BLaER1 treated with 17β-estradiol and CSF1 and Interleukin-3, amounts not matched to agents 10 nM and 100 nM (cell line): Measurements from ENCODE around the gene TRUB2.

Source experiments
- H3K27ac ChIP-seq, 11 experiments: shearing (Covaris generic); formaldehyde crosslinking; 2 replicates each; pipeline ENCODE4 v1.8.1; 2022
- H3K27me3 ChIP-seq, 11 experiments: shearing (Covaris generic); formaldehyde crosslinking; 2 replicates each; pipeline ENCODE4 v1.8.1; 2022
- H3K36me3 ChIP-seq, 11 experiments: shearing (Covaris generic); formaldehyde crosslinking; 2 replicates each; pipeline ENCODE4 v1.8.1; 2022
- H3K4me1 ChIP-seq, 10 experiments: shearing (Covaris generic); formaldehyde crosslinking; 2 replicates each; pipeline ENCODE4 v1.8.1; 2022
- H3K4me2 ChIP-seq, 11 experiments: shearing (Covaris generic); formaldehyde crosslinking; 2 replicates each; pipeline ENCODE4 v1.8.1; 2022
- H3K4me3 ChIP-seq, 10 experiments: shearing (Covaris generic); formaldehyde crosslinking; 2 replicates each; pipeline ENCODE4 v1.8.1; 2022
- H3K9ac ChIP-seq, 11 experiments: shearing (Covaris generic); formaldehyde crosslinking; 2 replicates each; pipeline ENCODE4 v1.8.1; 2022
- H3K9me3 ChIP-seq, 11 experiments: shearing (Covaris generic); formaldehyde crosslinking; replicated peaks in 1 of 11; 2 replicates each; pipeline ENCODE4 v1.8.1; 2022
- H4K20me1 ChIP-seq, 11 experiments: shearing (Covaris generic); formaldehyde crosslinking; 2 replicates each; pipeline ENCODE4 v1.8.1; 2022
- Cebpa-rat ChIP-seq, 11 experiments: shearing (Covaris generic); IDR thresholded peaks; 2 replicates each; pipeline ENCODE4 v1.8.1; 2022

TRUB2 gene

GRCh38 chr9:128259156-128259555, 63.1 kb downstream of the TRUB2 start:
- no peak overlapping the region for H3K4me2 ChIP-seq
- H3K4me1 ChIP-seq: no peaks in the 10 kb centered on the region; a peak in 1 of 20 replicates
- H3K27ac ChIP-seq: no peak overlapping the region
- H4K20me1 ChIP-seq: peaks cover 0 to 58% (median 0%) of the 10 kb centered on the region in 11 experiments; a peak in 10 of 22 replicates
- H3K4me3 ChIP-seq: no peak overlapping the region
- H3K9me3 ChIP-seq: no peaks in the 10 kb centered on the region
- H3K9ac ChIP-seq: no peak overlapping the region
- H3K36me3 ChIP-seq: peaks cover 62 to 87% (median 73%) of the 10 kb centered on the region in 11 experiments
- H3K27me3 ChIP-seq: no peaks in the 10 kb centered on the region
- TF ChIP-seq Cebpa-rat (IDR thresholded peaks at IDR 0.05): no peak

DNA sequence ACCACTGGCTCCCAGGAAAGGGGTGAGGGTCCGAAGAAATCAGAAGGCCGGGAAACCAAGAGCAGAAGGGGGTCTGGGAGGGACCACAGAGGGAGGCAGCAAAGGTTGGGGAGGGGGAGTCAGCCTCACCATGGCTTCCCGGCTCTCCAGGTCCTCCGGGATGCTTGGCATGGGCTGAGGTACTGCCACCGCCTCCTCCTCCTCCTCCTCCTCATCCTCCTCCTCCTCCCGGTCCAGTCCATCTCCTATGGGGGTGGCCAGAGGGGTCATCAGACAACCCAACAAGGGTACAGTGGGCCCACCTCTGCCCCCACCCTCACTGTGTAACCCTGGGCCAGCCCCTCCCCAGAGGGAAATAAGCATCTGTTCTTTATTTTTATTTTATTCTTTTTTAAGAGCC, 63.9 kb downstream of the TRUB2 start:
- Histone ChIP-seq H3K27ac (no peak overlapping the region), H3K4me1 (peaks cover 0 to 7% (median 4%) of the 10 kb centered on the region in 10 experiments; a peak in 15 of 20 replicates), H3K4me3 (no peak overlapping the region), H4K20me1 (peaks cover 0 to 65% (median 4%) of the 10 kb centered on the region in 11 experiments; a peak in 10 of 22 replicates), H3K4me2 (no peak overlapping the region), H3K9me3 (no peaks in the 10 kb centered on the region), H3K27me3 (no peaks in the 10 kb centered on the region), H3K9ac (no peak overlapping the region), H3K36me3 (peaks cover 62 to 82% (median 73%) of the 10 kb centered on the region in 11 experiments)
- no peak for TF ChIP-seq Cebpa-rat (IDR thresholded peaks at IDR 0.05)

DNA sequence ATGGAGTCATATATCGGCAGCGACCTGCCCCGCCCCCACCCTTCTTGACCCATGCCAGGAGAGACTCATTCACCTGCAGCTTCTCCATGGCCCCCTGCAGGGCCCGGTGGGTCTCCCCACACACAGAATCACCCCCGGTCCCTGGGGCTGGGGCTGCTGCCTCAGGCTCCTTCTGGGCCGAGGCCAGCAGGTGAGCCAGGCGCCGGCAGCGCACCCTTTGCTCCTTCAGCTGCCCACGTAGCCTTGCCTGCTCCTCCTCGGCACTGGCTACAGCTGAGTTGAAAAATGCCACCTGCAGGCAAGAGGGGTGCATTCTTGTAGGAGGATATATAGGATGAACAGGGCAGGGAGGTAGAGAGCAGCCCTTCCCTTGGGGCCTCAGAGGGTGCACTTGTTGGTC, 64.3 kb downstream of the TRUB2 start:
- no peaks in the 10 kb centered on the region for H3K27me3 ChIP-seq
- no peak overlapping the region for H3K4me3 ChIP-seq
- no peaks in the 10 kb centered on the region for H3K9me3 ChIP-seq
- no peak overlapping the region for H3K27ac ChIP-seq
- TF ChIP-seq Cebpa-rat (IDR thresholded peaks at IDR 0.05): no peak
- no peak overlapping the region for H3K9ac ChIP-seq
- H3K4me1 ChIP-seq: peaks cover 0 to 11% (median 9%) of the 10 kb centered on the region in 10 experiments; a peak in 15 of 20 replicates
- H4K20me1 ChIP-seq: peaks cover 0 to 69% (median 4%) of the 10 kb centered on the region in 11 experiments; a peak in 10 of 22 replicates
- peaks cover 58 to 82% (median 69%) of the 10 kb centered on the region in 11 experiments for H3K36me3 ChIP-seq
- H3K4me2 ChIP-seq: no peak overlapping the region

GRCh38 chr9:128257086-128257825, 65.0 kb downstream of the TRUB2 start:
- peaks cover 0 to 75% (median 4%) of the 10 kb centered on the region in 11 experiments; a peak in 11 of 22 replicates for H4K20me1 ChIP-seq
- H3K9ac ChIP-seq: no peak overlapping the region
- H3K4me1 ChIP-seq: peaks cover 0 to 16% (median 14%) of the 10 kb centered on the region in 10 experiments; a peak in 15 of 20 replicates
- H3K4me3 ChIP-seq: no peak overlapping the region
- no peak overlapping the region for H3K27ac ChIP-seq
- no peaks in the 10 kb centered on the region for H3K27me3 ChIP-seq
- H3K4me2 ChIP-seq: no peak overlapping the region
- TF ChIP-seq Cebpa-rat (IDR thresholded peaks at IDR 0.05): no peak
- peaks cover 52 to 76% (median 63%) of the 10 kb centered on the region in 11 experiments for H3K36me3 ChIP-seq
- no peaks in the 10 kb centered on the region for H3K9me3 ChIP-seq
